Loucy (cell line): Measurements from ENCODE around the gene DYRK3.

Source experiments
- H2AFZ ChIP-seq: fragments of 200-600 bp; sonication (generic); 2 replicates; pipeline ENCODE4 v1.6.0; 2016; ENCODE audit warnings: antibody characterized with exemption, mild to moderate bottlenecking, low read length, moderate library complexity
- H3F3A ChIP-seq: fragments of 200-600 bp; 2 replicates; pipeline ENCODE4 v1.6.0; 2016; ENCODE audit warnings: antibody characterized with exemption, low read depth, mild to moderate bottlenecking
- H3K27me3 ChIP-seq: fragments of 200-600 bp; sonication (generic); 2 replicates; pipeline ENCODE4 v1.6.1; 2014; ENCODE audit warnings: low read length, mild to moderate bottlenecking; ENCODE audit not compliant: insufficient read depth, poor library complexity, severe bottlenecking
- H3K36me3 ChIP-seq: fragments of 200-600 bp; sonication (generic); 2 replicates; pipeline ENCODE4 v1.6.1; 2016; ENCODE audit warnings: low read length; ENCODE audit not compliant: insufficient read depth
- H3K4me1 ChIP-seq: fragments of 200-600 bp; sonication (generic); 2 replicates; pipeline ENCODE4 v1.5.1; 2014; ENCODE audit warnings: low read length, mild to moderate bottlenecking; ENCODE audit not compliant: insufficient read depth, poor library complexity, severe bottlenecking
- H3K4me2 ChIP-seq: fragments of 200-600 bp; sonication (generic); 2 replicates; pipeline ENCODE4 v1.6.0; 2014; ENCODE audit warnings: antibody characterized with exemption, low read length, low read depth, mild to moderate bottlenecking; ENCODE audit not compliant: poor library complexity, severe bottlenecking
- H3K4me3 ChIP-seq: fragments of 200-600 bp; sonication (generic); 2 replicates; pipeline ENCODE4 v1.5.1; 2014; ENCODE audit warnings: low read length, mild to moderate bottlenecking, mixed read lengths; ENCODE audit not compliant: poor library complexity, severe bottlenecking
- H3K79me2 ChIP-seq: fragments of 200-600 bp; sonication (generic); 2 replicates; pipeline ENCODE4 v1.6.1; 2014; ENCODE audit warnings: low read length; ENCODE audit not compliant: insufficient read depth
- H3K9ac ChIP-seq: fragments of 200-600 bp; sonication (generic); 2 replicates; pipeline ENCODE4 v1.6.0; 2014; ENCODE audit warnings: mild to moderate bottlenecking, low read depth, low read length, moderate library complexity; ENCODE audit not compliant: poor library complexity, severe bottlenecking
- H3K9me2 ChIP-seq: fragments of 200-600 bp; sonication (generic); replicated peaks from 2 replicates; pipeline ENCODE4 v1.6.1; 2016; ENCODE audit warnings: low read depth, low read length, mixed read lengths
- H3K9me3 ChIP-seq: fragments of 200-600 bp; sonication (generic); 2 replicates; pipeline ENCODE4 v1.6.1; 2014; ENCODE audit warnings: mild to moderate bottlenecking, antibody characterized with exemption, low read length, low read depth; ENCODE audit not compliant: insufficient read depth
- H4K20me1 ChIP-seq: fragments of 200-600 bp; sonication (generic); 2 replicates; pipeline ENCODE4 v1.6.0; 2014; ENCODE audit warnings: antibody characterized with exemption, low read length, mild to moderate bottlenecking; ENCODE audit not compliant: insufficient read depth, poor library complexity, severe bottlenecking
- CTCF ChIP-seq: fragments of 200-600 bp; sonication (generic); conservative IDR thresholded peaks from 2 replicates; pipeline ENCODE4 v1.5.1; 2014; ENCODE audit warnings: mild to moderate bottlenecking, antibody characterized with exemption, low read length
- EZH2phosphoT487 ChIP-seq: fragments of 200-600 bp; IDR thresholded peaks from 2 replicates; pipeline ENCODE4 v1.6.1; 2018; ENCODE audit warnings: antibody characterized with exemption, mild to moderate bottlenecking, moderate library complexity, borderline replicate concordance

The DYRK3 gene

GRCh38 chr1:206663362-206663761 is 28.0 kb downstream of the DYRK3 start:
- H3K9me3 ChIP-seq = no peaks in the 10 kb centered on the region
- H3K4me3 ChIP-seq = peak overlapping the region; percentile 54
- H3K36me3 ChIP-seq = no peaks in the 10 kb centered on the region
- TF ChIP-seq EZH2phosphoT487 (no peak), CTCF (no peak)
- H3K4me2 ChIP-seq = peak overlapping the region; percentile 65
- H4K20me1 ChIP-seq = no peaks in the 10 kb centered on the region
- H3K9ac ChIP-seq = peak overlapping the region; percentile 51
- H3K4me1 ChIP-seq = peaks cover 37% of the 10 kb centered on the region
- H2AFZ ChIP-seq = peak overlapping the region; percentile 79; the same call in 1 of the 2 replicates
- no peaks in the 10 kb centered on the region for H3K27me3 ChIP-seq
- no peaks in the 10 kb centered on the region for H3K79me2 ChIP-seq
- no peaks in the 10 kb centered on the region for H3K9me2 ChIP-seq
- H3F3A ChIP-seq = no peaks in the 10 kb centered on the region

GRCh38 chr1:206663832-206664652 is 28.7 kb downstream of the DYRK3 start:
- no peaks in the 10 kb centered on the region for H3K36me3 ChIP-seq
- H4K20me1 ChIP-seq = no peaks in the 10 kb centered on the region
- no peaks in the 10 kb centered on the region for H3K79me2 ChIP-seq
- no peaks in the 10 kb centered on the region for H3F3A ChIP-seq
- peak overlapping the region; percentile 65 for H3K4me2 ChIP-seq
- peaks cover 37% of the 10 kb centered on the region for H3K4me1 ChIP-seq
- TF ChIP-seq EZH2phosphoT487 (no peak), CTCF (peak; percentile 96)
- peak overlapping the region; percentile 79 for H2AFZ ChIP-seq
- no peaks in the 10 kb centered on the region for H3K27me3 ChIP-seq
- H3K9me3 ChIP-seq = no peaks in the 10 kb centered on the region
- peak overlapping the region; percentile 51 for H3K9ac ChIP-seq
- H3K4me3 ChIP-seq = peak overlapping the region; percentile 54
- H3K9me2 ChIP-seq = no peaks in the 10 kb centered on the region

GRCh38 chr1:206664740-206665139 is 29.4 kb downstream of the DYRK3 start:
- Histone ChIP-seq H3K4me3 (no peak overlapping the region), H3K4me1 (peaks cover 31% of the 10 kb centered on the region), H3K27me3 (no peaks in the 10 kb centered on the region), H3K9me3 (no peaks in the 10 kb centered on the region), H4K20me1 (no peaks in the 10 kb centered on the region), H3K36me3 (no peaks in the 10 kb centered on the region), H3K4me2 (no peak overlapping the region), H3F3A (no peaks in the 10 kb centered on the region), H2AFZ (0 out of 2 replicates have a peak overlapping the region, but pooled peaks have one; percentile 79), H3K79me2 (no peaks in the 10 kb centered on the region), H3K9me2 (no peaks in the 10 kb centered on the region), H3K9ac (peak overlapping the region; percentile 51)
- TF ChIP-seq CTCF (no peak), EZH2phosphoT487 (no peak)
